ENCODE results near the gene HNRNPA3.
"Not testable (repeated sequence)": the region's sequence is repeated elsewhere in the genome, so short reads cannot be mapped to it uniquely, and the experiment has no call there.

DNA sequence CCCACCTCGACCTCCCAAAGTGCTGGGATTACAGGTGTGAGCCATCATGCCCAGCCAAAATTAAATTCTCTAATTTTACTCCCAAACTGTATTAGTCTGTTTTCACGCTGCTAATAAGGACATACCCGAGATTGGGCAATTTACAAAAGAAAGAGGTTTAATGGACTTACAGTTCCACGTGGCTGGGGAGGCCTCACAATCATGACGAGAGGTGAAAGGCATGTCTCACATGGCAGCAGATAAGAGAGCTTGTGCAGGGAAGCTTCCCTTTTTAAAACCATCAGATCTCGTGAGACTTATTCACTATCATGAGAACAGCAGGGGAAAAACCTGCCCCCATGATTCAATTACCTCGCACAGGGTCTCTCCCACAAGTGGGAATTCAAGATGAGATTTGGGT lies 26.6 kb upstream of the HNRNPA3 start:
- not testable (repeated sequence) for TF ChIP-seq SUZ12 (IDR thresholded peaks at IDR 0.05; ENCODE audit: extremely low read depth, insufficient read depth, insufficient read length); ZNF274 (IDR thresholded peaks at IDR 0.05; ENCODE audit: low read depth, low read length)
